BE2C (cell line): ENCODE results near the gene TRAPPC3.
"Not testable (repeated sequence)": the region's sequence is repeated elsewhere in the genome, so short reads cannot be mapped to it uniquely, and the experiment has no call there.

Experiments used
- DNase-seq: peaks from one replicate; pipeline ENCODE4 v3.0.0-alpha.2; 2020
- H3K27me3 ChIP-seq: fragments of 250-450 bp; sonication (Bioruptor Pico); 2 replicates; pipeline ENCODE4 v1.5.1; 2020; ENCODE audit warnings: mild to moderate bottlenecking
- H3K36me3 ChIP-seq: fragments of 250-450 bp; sonication (Bioruptor Pico); 2 replicates; pipeline ENCODE4 v1.5.1; 2020; ENCODE audit warnings: mild to moderate bottlenecking
- H3K4me1 ChIP-seq: fragments of 250-450 bp; sonication (Bioruptor Pico); 2 replicates; pipeline ENCODE4 v1.5.1; 2020
- H3K4me3 ChIP-seq: 2 replicates; pipeline ENCODE4 v1.5.1; 2011; ENCODE audit warnings: low read depth, low read length
- H3K9me3 ChIP-seq: fragments of 250-450 bp; sonication (Bioruptor Pico); 2 replicates; pipeline ENCODE4 v1.5.1; 2020
- TF ChIP-seq, protein P1 (sequence below): IDR thresholded peaks from 2 replicates; pipeline ENCODE4 v1.5.1; 2012; ENCODE audit warnings: mild to moderate bottlenecking, low read depth, low read length

Gene TRAPPC3

DNA sequence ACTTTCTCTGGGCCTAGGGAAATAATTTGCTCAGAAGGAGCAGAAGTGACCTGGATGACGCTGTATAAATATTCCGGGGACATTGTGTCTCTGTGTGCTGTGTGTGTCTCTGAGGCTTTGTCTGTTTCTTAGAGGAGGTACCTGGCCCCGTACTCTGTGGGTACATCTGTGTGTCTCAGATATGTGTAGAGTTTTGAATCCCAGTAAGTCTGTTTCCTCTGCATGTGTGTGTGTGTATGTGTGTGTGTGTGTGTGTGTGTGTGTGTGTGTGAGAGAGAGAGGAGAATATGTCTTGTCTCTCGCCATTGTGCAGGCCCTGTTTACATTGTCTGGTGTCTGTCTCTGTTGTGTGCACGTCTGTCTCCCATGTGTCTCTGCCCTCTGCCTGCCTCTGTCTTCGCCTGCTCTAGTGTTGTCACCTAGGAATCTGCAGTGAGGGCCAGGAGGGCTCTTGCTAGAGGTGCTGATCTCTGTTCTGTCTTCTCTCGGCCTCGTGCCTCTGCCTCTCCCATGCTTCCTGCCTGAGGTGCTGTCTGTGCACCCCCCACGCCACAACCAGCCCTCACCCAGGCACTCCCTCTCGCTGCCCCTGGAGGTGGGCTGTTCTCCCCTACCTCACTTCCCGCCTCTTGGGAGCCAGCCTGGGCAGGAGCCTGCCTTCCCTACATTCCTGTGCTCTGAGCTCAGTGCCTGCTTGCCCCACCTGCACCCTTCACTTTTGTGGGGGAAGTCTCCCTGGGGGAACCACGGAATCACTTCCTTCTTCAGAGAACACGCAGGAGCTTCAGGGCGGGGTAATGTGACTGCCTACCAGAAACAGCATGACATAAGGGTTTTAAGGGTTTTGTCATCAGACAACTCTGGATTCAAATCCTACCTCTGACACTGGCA, 12.6 kb upstream of the TRAPPC3 start:
- H3K4me3 ChIP-seq = no peak overlapping the region
- H3K27me3 ChIP-seq = no peaks in the 10 kb centered on the region
- peaks cover 3% of the 10 kb centered on the region; the same call in 1 of the 2 replicates for H3K36me3 ChIP-seq
- H3K4me1 ChIP-seq = no peaks in the 10 kb centered on the region
- no peaks in the 10 kb centered on the region for H3K9me3 ChIP-seq
- no peak for DNase-seq
- TF ChIP-seq, protein P1, sequence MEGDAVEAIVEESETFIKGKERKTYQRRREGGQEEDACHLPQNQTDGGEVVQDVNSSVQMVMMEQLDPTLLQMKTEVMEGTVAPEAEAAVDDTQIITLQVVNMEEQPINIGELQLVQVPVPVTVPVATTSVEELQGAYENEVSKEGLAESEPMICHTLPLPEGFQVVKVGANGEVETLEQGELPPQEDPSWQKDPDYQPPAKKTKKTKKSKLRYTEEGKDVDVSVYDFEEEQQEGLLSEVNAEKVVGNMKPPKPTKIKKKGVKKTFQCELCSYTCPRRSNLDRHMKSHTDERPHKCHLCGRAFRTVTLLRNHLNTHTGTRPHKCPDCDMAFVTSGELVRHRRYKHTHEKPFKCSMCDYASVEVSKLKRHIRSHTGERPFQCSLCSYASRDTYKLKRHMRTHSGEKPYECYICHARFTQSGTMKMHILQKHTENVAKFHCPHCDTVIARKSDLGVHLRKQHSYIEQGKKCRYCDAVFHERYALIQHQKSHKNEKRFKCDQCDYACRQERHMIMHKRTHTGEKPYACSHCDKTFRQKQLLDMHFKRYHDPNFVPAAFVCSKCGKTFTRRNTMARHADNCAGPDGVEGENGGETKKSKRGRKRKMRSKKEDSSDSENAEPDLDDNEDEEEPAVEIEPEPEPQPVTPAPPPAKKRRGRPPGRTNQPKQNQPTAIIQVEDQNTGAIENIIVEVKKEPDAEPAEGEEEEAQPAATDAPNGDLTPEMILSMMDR = no peak

DNA sequence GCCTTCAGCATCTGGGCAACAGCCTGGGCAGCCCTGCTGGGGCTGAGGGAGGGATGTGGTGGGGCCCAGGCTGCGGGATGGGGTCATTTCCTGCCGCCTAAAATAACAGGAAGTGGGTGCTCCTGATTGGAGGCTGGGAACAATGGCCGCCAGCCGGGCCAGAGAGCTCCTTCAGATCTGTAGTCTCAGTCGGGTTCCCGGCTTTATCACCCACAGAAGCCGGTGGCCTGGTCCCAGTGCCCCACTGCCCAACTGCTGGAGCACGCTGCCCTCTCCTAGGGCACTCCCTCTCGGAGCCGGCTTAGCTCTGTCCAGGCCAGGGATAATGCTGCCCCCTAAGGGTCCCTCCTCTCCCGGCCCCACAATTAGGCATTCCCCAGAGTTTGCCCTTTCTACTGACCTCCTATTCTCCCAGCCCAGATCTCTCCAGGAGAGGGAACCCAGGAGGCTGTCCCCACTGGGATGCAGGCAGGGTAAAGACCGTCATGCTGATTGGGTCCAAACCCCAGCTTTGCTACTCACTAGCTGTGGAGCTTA, 11.7 kb upstream of the TRAPPC3 start:
- Histone ChIP-seq H3K9me3 (no peaks in the 10 kb centered on the region), H3K36me3 (peaks cover 3% of the 10 kb centered on the region; the same call in 1 of the 2 replicates), H3K4me3 (peak overlapping the region; percentile 16; the same call in 1 of the 2 replicates), H3K4me1 (no peaks in the 10 kb centered on the region), H3K27me3 (no peaks in the 10 kb centered on the region)
- TF ChIP-seq, protein P1 = peak; percentile 34
- DNase-seq = no peak

DNA sequence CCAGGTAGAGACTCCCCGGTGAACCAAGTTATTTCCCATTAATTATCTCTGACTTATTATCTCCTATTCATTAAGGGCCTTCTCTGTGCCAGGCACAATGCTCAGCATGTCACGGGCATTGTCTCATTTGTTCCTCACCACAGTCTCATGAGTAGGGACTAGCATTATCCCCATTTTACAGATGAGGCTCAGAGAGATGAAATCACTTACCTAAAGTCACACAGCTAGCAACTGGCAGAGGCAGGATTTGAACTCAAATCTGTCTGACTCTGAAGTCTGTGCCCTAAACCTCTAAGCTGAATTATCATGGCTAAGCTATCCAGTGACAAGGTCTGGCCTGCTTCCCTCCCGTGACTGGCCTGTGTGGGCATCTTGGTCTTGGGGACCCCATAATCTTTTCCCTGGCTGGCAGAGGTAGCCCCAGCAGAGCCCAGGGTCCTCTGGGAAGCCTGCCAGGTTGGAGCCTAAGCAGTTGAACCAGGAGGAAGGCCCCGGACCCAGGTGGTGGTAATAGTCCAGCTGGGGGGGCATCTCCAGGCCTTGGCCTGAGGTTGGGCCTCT, 11.2 kb upstream of the TRAPPC3 start:
- TF ChIP-seq, protein P1 = no peak
- H3K4me1 ChIP-seq = no peaks in the 10 kb centered on the region
- DNase-seq = no peak
- peaks cover 3% of the 10 kb centered on the region; the same call in 1 of the 2 replicates for H3K36me3 ChIP-seq
- no peaks in the 10 kb centered on the region for H3K9me3 ChIP-seq
- no peak overlapping the region; the same call in 1 of the 2 replicates for H3K4me3 ChIP-seq
- no peaks in the 10 kb centered on the region for H3K27me3 ChIP-seq

DNA sequence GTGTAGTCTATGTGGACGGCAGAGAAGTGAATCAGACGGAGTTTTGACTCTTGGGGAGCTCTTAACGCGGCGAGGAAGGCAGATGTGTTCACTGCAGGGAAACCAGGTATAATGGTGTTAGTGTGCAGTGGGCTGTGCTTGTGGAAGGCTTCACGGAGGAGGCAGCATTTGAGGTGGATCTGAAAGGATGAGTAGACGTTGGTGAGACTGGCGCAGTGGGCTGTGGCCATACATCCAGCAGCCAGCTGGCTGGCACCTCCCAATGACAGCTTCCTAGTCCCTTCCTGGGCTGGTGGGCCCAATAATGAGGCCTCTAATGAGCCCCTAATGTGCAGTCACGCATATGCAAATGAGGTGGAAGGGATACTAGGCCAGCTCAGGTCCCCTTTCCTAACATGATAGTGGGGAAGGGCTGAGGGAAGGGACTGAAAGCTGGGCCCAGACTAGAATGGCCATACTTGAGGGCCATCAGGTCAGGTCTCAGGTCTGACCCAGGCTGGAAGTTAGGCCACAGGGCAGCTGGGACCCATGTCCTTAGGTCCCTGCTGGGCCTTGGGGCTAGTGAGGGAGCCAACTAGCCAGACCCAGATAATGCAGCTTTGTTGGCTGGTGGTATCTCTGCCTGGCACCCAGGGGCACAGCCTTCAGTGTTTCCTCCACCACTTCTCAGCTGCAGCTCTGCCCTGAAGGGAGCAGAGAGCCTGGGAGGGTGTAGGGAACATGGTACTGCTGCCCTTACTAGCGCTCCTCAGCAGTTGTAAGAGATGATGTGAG, 10.5 kb upstream of the TRAPPC3 start:
- no peak for DNase-seq
- TF ChIP-seq, protein P1 = no peak
- no peak overlapping the region for H3K4me3 ChIP-seq
- H3K27me3 ChIP-seq = no peaks in the 10 kb centered on the region
- peaks cover 3% of the 10 kb centered on the region; the same call in 1 of the 2 replicates for H3K36me3 ChIP-seq
- no peaks in the 10 kb centered on the region for H3K9me3 ChIP-seq
- peaks cover 4% of the 10 kb centered on the region; the same call in 1 of the 2 replicates for H3K4me1 ChIP-seq

DNA sequence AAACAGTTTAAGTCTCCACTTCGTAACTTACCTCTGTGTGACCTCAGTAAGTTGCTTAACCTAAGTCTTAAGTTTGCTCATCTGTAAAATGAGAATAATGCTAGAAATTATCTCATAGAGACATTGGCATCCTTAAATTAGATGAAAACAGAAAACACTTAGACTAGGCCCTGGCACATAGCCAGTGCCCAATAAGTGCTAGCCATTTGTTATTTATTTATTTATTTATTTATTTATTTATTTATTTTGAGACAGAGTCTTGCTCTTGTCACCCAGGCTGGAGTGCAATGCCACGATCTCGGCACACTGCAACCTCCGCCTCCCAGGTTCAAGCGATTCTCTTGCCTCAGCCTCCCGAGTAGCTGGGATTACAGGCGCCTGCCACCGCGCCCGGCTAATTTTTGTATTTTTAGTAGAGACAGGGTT, 9.6 kb upstream of the TRAPPC3 start:
- H3K4me3 ChIP-seq, H3K4me1 ChIP-seq, H3K27me3 ChIP-seq, DNase-seq, H3K36me3 ChIP-seq, H3K9me3 ChIP-seq: not testable (repeated sequence)
